ENCODE results near the gene MSN. TPM values are rescaled to one million over a fixed set of nuclear protein-coding genes. Genes with fewer than 3 reads are reported as not detected.

MSN gene
- total RNA-seq, 6 donors from 2014 or later = 160 to 508 (median 380) TPM

DNA sequence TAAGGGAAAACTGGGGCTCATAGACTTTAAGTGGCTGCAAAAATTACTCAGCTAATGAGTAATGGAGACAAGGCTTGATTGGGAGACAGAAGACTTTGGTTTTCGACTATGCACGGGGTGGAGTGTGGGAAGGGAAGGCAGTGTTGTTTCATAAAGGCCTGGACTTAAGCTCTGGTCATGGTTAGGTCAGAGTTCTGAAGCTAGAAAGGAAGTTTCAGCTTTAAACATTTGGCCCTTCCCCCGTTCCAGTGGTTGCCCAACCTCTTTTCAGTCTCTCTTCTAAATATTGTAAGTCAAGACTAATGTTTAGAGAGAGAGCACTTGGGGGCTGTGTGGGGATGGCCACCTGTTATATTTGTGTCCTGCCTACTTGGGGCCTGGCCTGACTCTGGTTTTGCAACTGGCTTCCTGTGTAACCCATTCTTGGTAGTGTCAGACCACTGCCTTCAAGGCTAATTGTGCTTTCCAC is 21.0 kb downstream of the MSN start:
- H3K27me3 ChIP-seq = no peaks in the 10 kb centered on the region
- H3K9me3 ChIP-seq = no peaks in the 10 kb centered on the region
- DNase-seq (peak in 1 of 2 donors; percentile 40), ATAC-seq (ENCODE audit: low FRiP score in 2 of 2) (peak in 1 of 2 donors; percentile 61)
- TF ChIP-seq, protein P1, sequence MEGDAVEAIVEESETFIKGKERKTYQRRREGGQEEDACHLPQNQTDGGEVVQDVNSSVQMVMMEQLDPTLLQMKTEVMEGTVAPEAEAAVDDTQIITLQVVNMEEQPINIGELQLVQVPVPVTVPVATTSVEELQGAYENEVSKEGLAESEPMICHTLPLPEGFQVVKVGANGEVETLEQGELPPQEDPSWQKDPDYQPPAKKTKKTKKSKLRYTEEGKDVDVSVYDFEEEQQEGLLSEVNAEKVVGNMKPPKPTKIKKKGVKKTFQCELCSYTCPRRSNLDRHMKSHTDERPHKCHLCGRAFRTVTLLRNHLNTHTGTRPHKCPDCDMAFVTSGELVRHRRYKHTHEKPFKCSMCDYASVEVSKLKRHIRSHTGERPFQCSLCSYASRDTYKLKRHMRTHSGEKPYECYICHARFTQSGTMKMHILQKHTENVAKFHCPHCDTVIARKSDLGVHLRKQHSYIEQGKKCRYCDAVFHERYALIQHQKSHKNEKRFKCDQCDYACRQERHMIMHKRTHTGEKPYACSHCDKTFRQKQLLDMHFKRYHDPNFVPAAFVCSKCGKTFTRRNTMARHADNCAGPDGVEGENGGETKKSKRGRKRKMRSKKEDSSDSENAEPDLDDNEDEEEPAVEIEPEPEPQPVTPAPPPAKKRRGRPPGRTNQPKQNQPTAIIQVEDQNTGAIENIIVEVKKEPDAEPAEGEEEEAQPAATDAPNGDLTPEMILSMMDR (IDR thresholded peaks at IDR 0.05) = no peak
- TF ChIP-seq EP300 (IDR thresholded peaks at IDR 0.05) (no peak), POLR2AphosphoS5 (IDR thresholded peaks at IDR 0.05) (no peak), POLR2A (IDR thresholded peaks at IDR 0.05) (no peak)
- H3K4me1 ChIP-seq = peaks cover 65 to 80% (median 78%) of the 10 kb centered on the region in 4 donors
- whole genome bisulfite sequencing, 2 donors = 20 to 23% methylated on average over 3 of the region's 3 CpGs
- H3K36me3 ChIP-seq = no peaks in the 10 kb centered on the region
- H3K27ac ChIP-seq = peak overlapping the region in 3 of 4 donors; percentile 48 to 54 (median 50)
- H3K4me3 ChIP-seq = no peak overlapping the region

DNA sequence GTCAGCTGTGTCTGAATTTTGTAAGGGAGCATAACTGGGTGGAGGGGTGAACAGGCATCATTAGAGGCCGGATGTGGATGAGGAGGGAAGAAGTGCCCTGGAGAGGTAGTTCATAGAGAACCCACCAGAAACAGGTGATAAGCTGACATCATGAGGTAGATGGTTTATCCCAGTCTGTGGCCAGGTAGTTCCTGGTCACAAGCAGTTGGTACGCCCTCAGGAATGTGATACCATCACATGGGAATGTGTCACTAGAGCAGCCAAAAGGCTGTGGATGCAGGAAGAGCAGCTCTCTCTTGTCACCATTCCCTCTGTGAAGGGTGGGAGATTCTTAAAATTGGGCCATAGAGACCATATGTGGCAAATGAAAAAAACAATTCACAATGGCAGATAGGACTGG is 21.9 kb downstream of the MSN start:
- no peak overlapping the region for H3K4me3 ChIP-seq
- DNase-seq = no peak
- peak overlapping the region in 3 of 4 donors; percentile 50 to 54 (median 53) for H3K27ac ChIP-seq
- WGBS, 2 donors = 65 to 93% methylated on average over 2 of the region's 2 CpGs
- no peak for ATAC-seq (ENCODE audit: low FRiP score in 2 of 2)
- no peak for TF ChIP-seq POLR2A (IDR thresholded peaks at IDR 0.05)
- TF ChIP-seq, protein P1 (IDR thresholded peaks at IDR 0.05) = no peak
- TF ChIP-seq POLR2AphosphoS5 (IDR thresholded peaks at IDR 0.05) = no peak
- TF ChIP-seq EP300 (IDR thresholded peaks at IDR 0.05) = no peak
- no peaks in the 10 kb centered on the region for H3K9me3 ChIP-seq
- peaks cover 72 to 81% (median 79%) of the 10 kb centered on the region in 4 donors for H3K4me1 ChIP-seq
- H3K36me3 ChIP-seq = no peaks in the 10 kb centered on the region
- H3K27me3 ChIP-seq = no peaks in the 10 kb centered on the region

DNA sequence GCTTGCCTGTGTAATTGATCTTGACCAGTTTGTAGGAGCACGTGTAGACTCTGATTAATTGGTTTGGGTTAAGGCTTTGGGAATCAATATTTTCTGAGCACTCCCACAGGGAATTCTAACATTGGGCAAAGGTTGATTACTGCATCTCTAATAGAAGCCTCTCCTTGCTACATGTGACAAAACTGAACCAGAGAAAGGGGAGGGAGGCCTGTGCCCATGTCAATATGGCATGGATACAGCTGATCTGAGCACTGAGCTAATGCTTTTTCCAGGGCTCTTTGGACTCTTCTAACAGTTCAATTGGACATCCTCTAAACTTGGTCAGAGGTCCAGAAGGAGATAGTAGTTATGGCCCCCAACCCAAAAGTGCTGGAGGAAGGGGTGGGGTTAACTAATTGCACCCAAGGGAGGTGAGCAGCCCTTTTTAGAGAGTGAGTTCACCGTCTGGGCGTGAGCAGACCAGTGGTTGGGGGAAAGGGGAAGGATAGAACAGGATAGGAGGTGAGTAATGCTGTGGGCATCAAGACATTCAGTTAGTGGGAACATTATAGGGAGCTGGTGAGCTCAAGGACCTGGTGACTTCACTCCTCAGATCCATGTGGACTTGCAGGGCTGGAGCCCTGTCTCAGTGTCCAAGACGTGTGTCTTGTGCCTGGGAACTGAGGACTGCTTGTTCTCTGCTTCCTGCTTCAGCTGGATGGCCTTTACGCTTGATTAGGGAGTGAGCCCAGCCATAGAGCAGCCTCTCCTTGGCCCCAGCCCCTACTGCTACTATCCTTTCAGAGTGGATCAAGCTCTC is 22.8 kb downstream of the MSN start:
- H3K36me3 ChIP-seq = no peaks in the 10 kb centered on the region
- H3K4me3 ChIP-seq = no peak overlapping the region
- H3K9me3 ChIP-seq = no peaks in the 10 kb centered on the region
- WGBS, 2 donors = 59% methylated on average over 4 to 5 of the region's 5 CpGs
- no peaks in the 10 kb centered on the region for H3K27me3 ChIP-seq
- ATAC-seq (ENCODE audit: low FRiP score in 2 of 2) = peak; percentile 56 to 85
- TF ChIP-seq EP300 (IDR thresholded peaks at IDR 0.05) (no peak), POLR2AphosphoS5 (IDR thresholded peaks at IDR 0.05) (peak in 1 of 2 donors; percentile 20)
- no peak for DNase-seq
- H3K27ac ChIP-seq = peak overlapping the region; percentile 30 to 54 (median 52)
- H3K4me1 ChIP-seq = peaks cover 72 to 81% (median 76%) of the 10 kb centered on the region in 4 donors

DNA sequence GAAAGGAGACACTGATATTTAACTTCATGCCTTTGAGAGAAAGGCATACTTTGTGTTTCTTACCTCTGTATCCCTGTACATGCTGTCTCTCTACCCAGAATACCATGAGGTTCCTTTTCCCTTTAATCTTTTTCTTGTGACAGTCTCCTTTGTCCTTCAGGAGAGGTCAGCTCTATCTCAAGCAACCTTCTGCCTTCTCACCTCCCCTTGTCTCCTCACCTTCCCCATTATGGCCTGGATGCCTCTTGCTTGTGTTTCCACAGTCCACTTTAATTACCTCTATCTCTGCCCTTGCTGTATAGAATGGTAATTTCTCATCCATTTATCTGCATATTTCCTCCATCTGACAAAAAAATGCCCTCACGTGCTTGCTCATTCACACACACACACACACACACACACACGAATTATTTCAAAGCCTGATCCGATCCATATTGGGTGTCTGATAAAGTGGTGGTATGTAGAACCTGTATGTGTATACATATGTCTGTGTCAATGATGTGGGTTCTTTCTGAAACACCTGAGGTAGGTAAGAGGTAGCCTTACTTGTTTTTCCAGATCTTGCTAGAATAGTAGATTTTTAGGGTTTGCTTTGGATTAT is 28.5 kb downstream of the MSN start:
- no peak for TF ChIP-seq EP300 (IDR thresholded peaks at IDR 0.05)
- TF ChIP-seq, protein P1 (IDR thresholded peaks at IDR 0.05) = no peak
- no peak for TF ChIP-seq POLR2AphosphoS5 (IDR thresholded peaks at IDR 0.05)
- TF ChIP-seq POLR2A (IDR thresholded peaks at IDR 0.05) = no peak
- no peaks in the 10 kb centered on the region for H3K36me3 ChIP-seq
- ATAC-seq (ENCODE audit: low FRiP score in 2 of 2) (no peak), DNase-seq (no peak)
- H3K9me3 ChIP-seq = no peaks in the 10 kb centered on the region
- H3K4me3 ChIP-seq = no peak overlapping the region
- 23 to 56% methylated on average over 3 of the region's 3 CpGs for WGBS, 2 donors
- H3K27ac ChIP-seq = peak overlapping the region; percentile 56 to 89 (median 75)
- H3K27me3 ChIP-seq = no peaks in the 10 kb centered on the region
- peaks cover 62 to 77% (median 72%) of the 10 kb centered on the region in 4 donors for H3K4me1 ChIP-seq

DNA sequence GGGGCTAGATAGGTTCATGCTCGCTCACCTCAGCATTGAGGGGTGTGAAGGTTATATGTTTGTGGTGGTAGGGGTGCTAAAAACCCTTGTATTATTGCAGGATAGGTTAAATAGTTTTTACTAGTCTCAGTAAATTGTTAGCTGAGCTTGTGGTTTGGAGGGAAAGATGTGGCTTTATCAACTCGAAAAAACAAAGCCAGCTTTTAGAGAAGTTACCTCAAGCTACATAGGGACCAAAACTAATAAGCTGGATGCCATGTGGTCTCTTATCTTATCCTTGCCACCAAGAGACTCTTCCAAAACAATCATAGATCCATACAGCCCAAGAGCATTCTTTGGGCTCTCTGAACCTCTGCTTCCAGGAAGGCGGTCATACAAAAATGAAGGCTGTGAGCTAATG is 29.2 kb downstream of the MSN start:
- H3K9me3 ChIP-seq = no peaks in the 10 kb centered on the region
- H3K27me3 ChIP-seq = no peaks in the 10 kb centered on the region
- ATAC-seq (ENCODE audit: low FRiP score in 2 of 2) = no peak
- DNase-seq = no peak
- WGBS, 2 donors = 44 to 66% methylated on average over 3 of the region's 3 CpGs
- no peaks in the 10 kb centered on the region for H3K36me3 ChIP-seq
- peaks cover 65 to 82% (median 69%) of the 10 kb centered on the region in 4 donors for H3K4me1 ChIP-seq
- no peak for TF ChIP-seq POLR2A (IDR thresholded peaks at IDR 0.05)
- no peak for TF ChIP-seq POLR2AphosphoS5 (IDR thresholded peaks at IDR 0.05)
- no peak for TF ChIP-seq EP300 (IDR thresholded peaks at IDR 0.05)
- TF ChIP-seq, protein P1 (IDR thresholded peaks at IDR 0.05) = no peak
- H3K4me3 ChIP-seq = no peak overlapping the region
- H3K27ac ChIP-seq = peak overlapping the region; percentile 71 to 89 (median 78)
